ENCODE data around the gene DBH. TPM values are rescaled to one million over a fixed set of nuclear protein-coding genes. Genes with fewer than 3 reads are reported as not detected.

The DBH gene
- total RNA-seq, 3 donors from 2014 or later = not detected

DNA sequence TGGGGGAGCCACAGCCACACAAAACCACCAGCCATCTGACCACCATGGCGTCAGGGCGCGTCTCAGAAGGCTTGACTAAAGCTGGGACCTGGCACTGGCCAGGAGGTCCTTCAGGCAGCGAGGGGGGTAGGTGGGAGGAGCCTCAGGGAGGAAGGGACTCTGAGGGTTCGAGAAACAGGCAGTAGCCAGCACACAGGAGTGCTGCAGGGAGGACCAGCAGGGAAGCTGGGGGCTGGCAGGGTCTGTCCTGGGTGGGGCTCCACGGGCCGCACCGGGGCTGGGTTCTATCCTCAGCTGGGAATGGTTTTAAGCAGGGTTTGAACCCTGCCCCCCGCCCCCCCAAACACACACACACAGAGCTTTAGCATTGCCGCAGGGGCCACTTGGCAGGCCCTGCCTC lies 34.4 kb upstream of the DBH start:
- Histone ChIP-seq H3K4me3 (no peak overlapping the region), H3K4me1 (ENCODE audit: low read depth) (no peaks in the 10 kb centered on the region), H3K9me3 (peaks cover 14% of the 10 kb centered on the region), H3K36me3 (ENCODE audit: low read depth) (no peaks in the 10 kb centered on the region)
- ATAC-seq (no peak), DNase-seq (no peak)
- intact Hi-C loops (cut with DNase I, micrococcal nuclease) = no loop called here
- TF ChIP-seq, protein P1, sequence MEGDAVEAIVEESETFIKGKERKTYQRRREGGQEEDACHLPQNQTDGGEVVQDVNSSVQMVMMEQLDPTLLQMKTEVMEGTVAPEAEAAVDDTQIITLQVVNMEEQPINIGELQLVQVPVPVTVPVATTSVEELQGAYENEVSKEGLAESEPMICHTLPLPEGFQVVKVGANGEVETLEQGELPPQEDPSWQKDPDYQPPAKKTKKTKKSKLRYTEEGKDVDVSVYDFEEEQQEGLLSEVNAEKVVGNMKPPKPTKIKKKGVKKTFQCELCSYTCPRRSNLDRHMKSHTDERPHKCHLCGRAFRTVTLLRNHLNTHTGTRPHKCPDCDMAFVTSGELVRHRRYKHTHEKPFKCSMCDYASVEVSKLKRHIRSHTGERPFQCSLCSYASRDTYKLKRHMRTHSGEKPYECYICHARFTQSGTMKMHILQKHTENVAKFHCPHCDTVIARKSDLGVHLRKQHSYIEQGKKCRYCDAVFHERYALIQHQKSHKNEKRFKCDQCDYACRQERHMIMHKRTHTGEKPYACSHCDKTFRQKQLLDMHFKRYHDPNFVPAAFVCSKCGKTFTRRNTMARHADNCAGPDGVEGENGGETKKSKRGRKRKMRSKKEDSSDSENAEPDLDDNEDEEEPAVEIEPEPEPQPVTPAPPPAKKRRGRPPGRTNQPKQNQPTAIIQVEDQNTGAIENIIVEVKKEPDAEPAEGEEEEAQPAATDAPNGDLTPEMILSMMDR (IDR thresholded peaks at IDR 0.05) = no peak

DNA sequence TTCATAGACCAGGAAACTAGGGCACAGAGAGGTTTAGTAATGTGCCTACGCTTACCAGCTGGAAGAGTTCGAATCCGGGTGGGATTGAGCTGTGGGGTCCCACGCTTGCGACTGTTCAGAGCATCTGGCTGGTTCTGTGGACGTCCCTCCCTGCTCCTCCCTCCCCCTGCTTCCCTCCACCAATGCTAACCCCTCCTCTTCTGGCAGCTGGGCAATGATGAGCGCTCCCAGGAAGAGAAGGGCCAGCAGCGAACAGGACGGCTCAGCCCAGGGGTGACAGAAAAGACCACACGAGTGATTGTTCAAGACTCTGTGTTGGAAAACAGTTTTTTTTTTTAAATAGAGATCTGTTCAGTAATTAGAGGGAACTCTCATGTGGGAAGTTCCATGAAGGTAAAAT lies 33.9 kb upstream of the DBH start:
- no peak for ATAC-seq
- TF ChIP-seq, protein P1 (IDR thresholded peaks at IDR 0.05) = no peak
- Histone ChIP-seq H3K4me3 (no peak overlapping the region), H3K9me3 (peaks cover 9% of the 10 kb centered on the region), H3K36me3 (ENCODE audit: low read depth) (no peaks in the 10 kb centered on the region), H3K4me1 (ENCODE audit: low read depth) (no peaks in the 10 kb centered on the region)
- DNase-seq = no peak
- intact Hi-C loops (cut with DNase I, micrococcal nuclease) = no loop called here

DNA sequence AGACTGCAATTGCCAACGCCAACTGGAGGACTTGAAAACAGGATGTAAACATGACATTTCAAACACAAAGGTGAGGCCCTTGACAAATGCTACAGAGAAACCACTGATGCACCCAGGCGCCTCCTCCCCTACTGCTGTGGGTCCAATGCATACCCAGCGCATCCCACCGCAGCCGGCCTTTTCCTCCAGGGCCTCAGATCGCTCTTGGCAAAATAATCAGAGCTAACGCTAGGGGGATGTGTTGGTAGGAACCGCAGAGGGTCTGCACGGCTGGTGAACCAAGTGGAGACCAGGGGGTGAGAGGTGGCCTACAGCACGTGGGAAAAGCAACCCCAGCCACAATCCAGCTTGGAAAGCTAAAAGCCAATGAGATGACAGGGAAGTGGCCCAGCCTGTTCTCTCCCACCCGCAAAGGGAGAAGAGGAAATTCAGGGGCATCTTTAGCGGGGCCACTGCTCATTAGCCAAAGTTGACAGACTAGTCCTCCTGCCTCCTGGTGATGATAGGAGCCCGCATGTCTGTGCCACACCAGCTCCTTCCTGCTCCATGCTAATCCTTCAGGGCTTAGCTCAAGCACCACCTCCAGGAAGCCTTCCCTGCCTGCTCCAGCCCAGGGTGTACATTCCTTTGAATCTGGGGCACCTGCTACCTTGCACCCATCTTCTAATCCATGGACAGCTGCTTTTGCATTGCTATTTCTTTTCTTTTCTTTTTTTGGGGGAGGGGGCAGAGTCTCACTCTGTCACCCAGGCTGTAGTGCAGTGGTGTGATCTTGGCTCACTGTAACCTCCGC lies 32.8 kb upstream of the DBH start:
- TF ChIP-seq, protein P1 (IDR thresholded peaks at IDR 0.05) = no peak
- Histone ChIP-seq H3K9me3 (no peaks in the 10 kb centered on the region), H3K36me3 (ENCODE audit: low read depth) (no peaks in the 10 kb centered on the region), H3K4me3 (no peak overlapping the region), H3K4me1 (ENCODE audit: low read depth) (no peaks in the 10 kb centered on the region)
- DNase-seq (no peak), ATAC-seq (no peak)
- intact Hi-C loops (cut with DNase I, micrococcal nuclease) = no loop called here

DNA sequence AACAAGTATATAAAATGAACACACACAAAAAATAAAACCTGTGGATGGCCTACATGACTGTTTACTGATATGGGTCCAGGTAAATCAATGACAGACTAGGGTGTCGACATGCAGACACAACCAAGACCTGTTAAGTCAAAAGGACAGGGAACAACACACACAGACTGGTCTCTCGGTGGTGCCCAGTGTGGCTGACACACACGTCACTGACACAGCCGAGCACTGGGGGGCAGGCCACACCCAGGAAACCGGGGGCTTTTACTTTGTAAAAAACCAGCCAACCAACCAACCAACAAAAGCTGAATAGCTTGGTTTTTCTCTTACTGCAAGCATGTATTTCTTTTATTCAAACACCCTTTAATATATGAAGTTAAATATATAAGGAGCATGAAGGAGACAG lies 31.9 kb upstream of the DBH start:
- no peak for DNase-seq
- intact Hi-C loops (cut with DNase I, micrococcal nuclease) = no loop called here
- H3K36me3 ChIP-seq (ENCODE audit: low read depth) = no peaks in the 10 kb centered on the region
- H3K4me1 ChIP-seq (ENCODE audit: low read depth) = no peaks in the 10 kb centered on the region
- TF ChIP-seq, protein P1 (IDR thresholded peaks at IDR 0.05) = no peak
- no peaks in the 10 kb centered on the region for H3K9me3 ChIP-seq
- no peak for ATAC-seq
- H3K4me3 ChIP-seq = no peak overlapping the region

DNA sequence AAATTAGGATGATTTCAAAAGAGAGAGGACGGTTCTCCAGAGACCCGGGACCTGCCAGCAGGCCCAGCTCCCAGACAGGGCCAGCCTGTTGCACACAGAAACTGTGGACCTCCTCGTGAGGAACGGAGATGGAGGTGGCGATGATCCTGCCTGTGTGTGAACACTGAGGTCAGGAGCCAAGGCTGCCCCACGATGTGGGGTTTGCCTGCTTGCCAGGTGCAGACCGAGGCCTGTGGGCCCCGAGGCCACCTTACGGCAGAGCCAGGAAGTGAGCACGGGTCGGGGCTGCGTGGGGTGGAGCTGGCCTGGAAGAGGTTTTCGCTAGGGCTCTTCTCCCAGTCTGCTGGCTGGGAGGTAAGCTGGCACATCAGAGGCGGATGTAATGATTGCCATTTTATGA lies 31.3 kb upstream of the DBH start:
- intact Hi-C loops (cut with DNase I, micrococcal nuclease) = no loop called here
- TF ChIP-seq, protein P1 (IDR thresholded peaks at IDR 0.05) = no peak

More for the DNA sequence above, 31.3 kb upstream of the DBH start:
- no peak overlapping the region for H3K4me3 ChIP-seq
- no peak for DNase-seq
- H3K36me3 ChIP-seq (ENCODE audit: low read depth) = no peaks in the 10 kb centered on the region
- no peaks in the 10 kb centered on the region for H3K9me3 ChIP-seq
- H3K4me1 ChIP-seq (ENCODE audit: low read depth) = no peaks in the 10 kb centered on the region
- no peak for ATAC-seq

Measured in mucosa of descending colon (tissue), 3 donors.